Brain pericyte (primary cell): Measurements from ENCODE around the gene CD1C.
"Not testable (repeated sequence)": the region's sequence is repeated elsewhere in the genome, so short reads cannot be mapped to it uniquely, and the experiment has no call there.

Source experiments
- DNase-seq: peaks from one replicate; pipeline ENCODE4 v3.0.0-alpha.2; 2012; ENCODE audit warnings: low read depth, low spot score

Gene CD1C

DNA sequence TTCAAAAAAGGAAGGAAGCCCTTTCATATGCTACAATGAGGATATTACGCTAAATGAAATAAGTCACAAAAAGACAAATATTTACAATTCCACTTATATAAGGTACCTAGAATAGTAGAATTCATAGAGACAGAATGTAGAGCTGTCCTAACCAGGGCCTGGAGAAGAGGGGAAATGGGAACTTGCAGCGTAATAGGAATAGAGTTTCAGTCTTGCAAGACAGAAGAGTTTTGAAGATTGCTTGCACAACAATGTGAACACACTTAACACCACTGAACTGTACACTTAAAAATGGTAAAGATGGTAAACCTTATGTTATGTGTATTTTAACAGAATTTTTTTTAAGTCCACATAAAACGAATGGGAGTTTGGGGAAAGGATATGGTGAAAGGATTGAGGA lies 38.7 kb downstream of the CD1C start:
- no peak for DNase-seq

DNA sequence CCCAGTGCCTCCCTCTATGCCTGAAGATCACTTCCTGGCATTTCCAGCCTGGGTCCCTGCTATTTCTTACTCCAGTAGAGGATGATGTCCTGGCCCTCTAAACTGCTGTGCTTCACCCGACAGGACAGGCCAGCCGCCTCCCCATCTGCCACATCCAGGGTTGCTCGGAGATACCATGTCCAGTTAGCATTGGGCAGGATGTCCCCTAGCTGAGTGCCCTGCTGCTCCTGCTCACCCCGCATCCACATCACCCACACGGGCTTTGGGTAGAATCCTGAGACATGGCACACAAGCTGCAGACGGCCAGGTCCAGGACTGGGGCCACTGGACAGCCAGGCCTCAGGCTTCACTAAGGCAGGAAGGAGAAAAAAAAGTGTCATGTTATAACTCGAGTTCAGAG lies 39.6 kb downstream of the CD1C start:
- no peak for DNase-seq

DNA sequence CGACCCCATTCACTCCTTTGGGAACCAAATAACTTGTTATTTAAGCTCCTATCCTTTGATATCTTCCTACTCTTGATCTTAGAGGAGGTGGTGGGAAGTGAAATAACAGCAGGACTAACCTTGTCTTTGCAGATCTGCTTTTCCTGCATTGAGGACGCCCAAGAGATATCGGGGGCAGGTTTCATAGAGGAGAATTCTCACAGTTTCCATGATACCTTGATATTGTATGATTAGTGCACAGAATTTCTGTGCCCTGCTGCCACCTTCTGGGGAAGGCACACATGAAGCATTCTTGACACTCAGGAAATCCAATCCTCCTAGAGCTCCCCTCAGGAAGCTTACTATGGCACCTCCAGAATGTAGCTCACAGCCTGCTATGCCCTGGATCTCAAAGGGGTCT lies 40.0 kb downstream of the CD1C start:
- no peak for DNase-seq

DNA sequence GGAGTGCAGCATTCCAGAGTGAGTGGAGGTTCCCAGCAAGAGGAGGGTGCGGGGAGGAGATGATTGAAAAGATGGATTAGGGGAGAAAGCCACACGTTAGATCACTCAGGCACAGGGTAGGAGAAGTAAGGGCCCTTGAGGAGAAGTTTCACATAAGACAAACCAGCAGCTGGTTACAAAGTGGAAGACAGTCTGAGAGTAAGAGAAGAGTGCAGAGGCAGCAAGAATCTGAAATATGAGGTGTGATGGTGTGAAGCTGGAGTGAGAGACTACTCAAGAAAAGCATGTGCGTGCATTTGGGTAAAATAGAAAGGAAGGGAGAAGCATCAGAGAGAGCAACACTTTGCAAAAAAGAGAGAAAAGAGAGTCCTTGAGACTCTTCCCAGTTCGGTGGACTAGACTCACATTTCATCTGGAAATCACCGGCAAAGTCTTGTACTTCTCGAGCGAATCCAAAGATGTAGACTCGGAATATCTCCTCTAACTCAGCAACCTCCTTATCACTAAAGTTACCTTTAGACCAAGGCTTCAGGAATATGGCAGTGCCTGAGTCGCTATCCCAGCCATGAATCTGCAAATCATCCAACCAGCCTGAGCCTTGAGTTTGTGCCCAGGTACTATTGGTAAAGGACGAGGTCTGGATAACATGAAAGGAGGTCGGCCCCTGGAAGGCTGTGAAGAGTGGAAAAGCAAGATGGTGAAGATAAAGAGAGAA lies 40.8 kb downstream of the CD1C start:
- no peak for DNase-seq

DNA sequence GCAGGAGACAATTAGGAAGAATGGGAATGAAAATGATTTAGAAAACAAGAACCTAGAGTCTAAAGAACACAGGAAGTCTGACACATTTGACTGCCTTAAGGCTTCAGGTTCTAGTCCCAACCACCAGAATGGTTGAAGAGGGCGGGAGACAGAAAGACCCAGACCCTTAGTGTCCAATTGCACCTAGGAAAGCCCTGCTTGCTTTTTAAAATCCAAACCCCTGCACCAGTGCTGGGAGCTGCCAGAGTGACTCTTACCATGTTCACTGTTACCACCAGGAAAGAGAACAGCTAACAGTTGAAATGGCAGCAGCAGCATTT lies 41.3 kb downstream of the CD1C start:
- DNase-seq = no peak

DNA sequence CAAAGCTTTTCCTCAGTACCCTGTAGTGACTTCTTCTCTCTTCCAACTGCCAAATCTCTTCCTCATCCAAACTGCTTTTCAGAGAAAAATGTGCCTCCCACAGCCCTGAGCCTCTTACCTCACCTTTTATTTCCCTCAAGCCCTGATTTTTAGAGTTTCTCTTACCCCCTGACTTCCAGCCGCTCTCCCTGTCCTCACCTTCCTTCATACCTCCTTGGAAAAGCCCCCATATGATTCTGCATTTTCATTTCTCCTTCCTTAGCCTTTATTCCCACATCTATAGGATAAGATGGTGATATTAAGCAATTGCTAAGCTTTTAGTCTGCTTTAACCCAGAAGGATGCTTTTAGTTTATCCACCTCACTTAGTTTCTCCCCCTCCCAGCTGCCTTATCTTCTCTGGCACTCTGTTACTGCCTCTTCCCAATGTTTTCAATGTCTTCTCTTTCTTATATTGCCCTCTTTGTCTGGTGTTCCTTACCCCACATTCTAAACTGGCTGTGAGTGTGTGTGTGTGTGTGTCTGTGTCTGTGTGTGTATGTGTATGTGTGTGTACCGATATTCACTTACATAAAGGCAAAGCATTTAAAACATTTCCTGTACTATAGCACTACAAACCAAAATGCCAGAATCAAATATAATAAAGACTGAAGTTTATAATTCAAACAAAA lies 41.9 kb downstream of the CD1C start, which contains the start of gene CD1B:
Gene CD1B, minus strand, starts transcription at position 51 of the 670 bp plus-strand sequence. CDS start 108 bp downstream, outside the sequence.
- DNase-seq = no peak

DNA sequence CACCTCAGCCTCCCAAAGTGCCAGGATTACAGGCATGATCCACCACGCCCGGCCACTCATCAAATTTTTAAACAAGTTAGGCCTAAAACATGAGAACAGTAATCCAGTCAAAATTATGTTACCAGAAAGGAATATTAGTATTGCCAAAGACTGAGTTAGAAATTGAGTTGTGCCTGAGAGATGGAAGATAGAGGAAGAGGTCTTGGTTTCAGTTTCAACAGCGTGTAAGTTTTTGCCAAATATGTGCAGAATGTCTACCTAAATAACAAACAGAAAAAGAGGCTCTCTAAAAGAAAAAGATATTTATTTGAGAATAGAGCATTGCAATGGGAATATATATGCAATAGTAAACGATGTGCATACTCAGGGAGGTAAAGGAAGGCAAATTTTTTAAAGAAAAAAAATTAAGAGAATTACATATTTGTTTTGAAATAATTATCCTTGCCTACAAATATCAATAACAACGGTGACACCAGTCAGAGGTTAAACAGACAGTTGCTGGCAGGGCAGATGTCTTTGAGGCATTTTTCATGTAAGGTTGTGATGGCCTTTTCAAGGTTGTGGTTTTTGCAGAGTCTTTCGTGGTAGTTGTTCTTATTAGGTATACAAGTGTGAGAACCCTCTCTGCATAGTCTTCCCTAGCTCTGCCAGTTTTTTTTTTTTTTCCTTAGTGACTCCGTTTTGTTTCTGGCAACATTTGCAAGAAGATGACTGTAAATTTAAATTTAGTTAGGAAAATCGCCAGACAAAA lies 43.9 kb downstream of the CD1C start:
- no peak for DNase-seq

DNA sequence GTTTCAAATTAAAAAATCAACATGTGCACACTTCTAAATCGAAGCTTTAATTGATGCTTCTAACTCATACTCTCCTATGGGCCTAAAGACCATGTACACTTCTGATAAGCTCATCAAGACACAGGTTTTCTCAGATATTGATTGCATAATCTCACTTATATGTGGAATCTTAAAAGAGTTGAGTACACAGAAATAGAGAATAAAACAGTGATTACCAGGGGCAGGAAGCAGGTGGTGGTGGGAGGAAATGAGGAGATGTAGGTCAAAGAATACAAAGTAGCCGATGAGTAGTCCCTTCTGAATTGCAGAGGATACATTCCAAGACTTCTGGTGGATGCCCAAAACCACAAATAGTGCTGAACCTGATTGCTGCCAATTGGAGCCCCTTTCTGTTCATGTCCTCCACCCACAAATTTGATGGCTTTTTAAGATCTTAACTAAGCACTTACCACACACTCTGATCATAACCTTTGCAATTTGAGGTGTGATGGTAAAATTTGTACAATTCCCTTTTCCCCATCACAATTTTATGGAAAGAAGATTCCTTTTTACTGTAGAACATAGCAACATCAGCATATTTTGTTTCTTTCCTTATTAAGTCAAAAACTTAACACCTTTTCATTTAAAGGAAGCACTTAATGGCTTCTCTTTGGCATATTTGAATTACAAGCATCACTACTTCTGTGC lies 44.9 kb downstream of the CD1C start:
- DNase-seq = no peak

DNA sequence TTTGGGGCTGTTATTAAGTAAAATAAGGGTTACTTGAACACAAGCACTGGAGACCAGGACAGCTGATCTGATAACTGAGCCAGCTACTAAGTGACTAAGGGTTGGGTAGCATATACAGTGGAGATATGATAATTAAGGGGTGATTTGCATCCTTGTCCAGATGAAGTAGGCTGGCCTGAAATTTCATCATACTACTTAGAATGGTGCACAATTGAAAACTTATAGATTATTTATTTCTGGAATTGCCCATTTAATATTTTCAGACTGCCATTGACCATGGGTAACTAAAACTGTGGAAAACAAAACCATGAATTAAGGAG lies 45.5 kb downstream of the CD1C start:
- DNase-seq = no peak

DNA sequence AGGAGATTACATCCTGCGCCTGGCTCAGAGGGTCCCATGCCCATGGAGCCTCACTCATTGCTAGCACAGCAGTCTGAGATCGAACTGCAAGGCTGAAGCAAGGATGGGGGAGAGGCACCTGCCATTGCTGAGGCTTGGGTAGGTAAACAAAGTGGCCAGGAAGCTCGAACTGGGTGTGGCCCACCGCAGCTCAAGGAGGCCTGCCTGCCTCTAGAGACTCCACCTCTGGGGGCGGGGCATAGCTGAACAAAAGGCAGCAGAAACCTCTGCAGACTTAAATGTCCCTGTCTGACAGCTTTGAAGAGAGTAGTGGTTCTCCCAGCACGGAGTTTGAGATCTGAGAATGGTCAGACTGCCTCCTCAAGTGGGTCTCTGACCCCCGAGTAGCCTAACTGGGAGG lies 46.7 kb downstream of the CD1C start:
- not testable (repeated sequence) for DNase-seq
